GM18909 (cell line): ENCODE results near the gene C1QTNF9B.
"Not testable (repeated sequence)": the region's sequence is repeated elsewhere in the genome, so short reads cannot be mapped to it uniquely, and the experiment has no call there.

ENCODE experiments used
- ATAC-seq: cut with Tn5 transposase; IDR thresholded peaks from one replicate; pipeline ENCODE4 v1.9.1; 2021; ENCODE audit warnings: mild to moderate bottlenecking; ENCODE audit not compliant: unreplicated experiment, poor library complexity

C1QTNF9B gene

DNA sequence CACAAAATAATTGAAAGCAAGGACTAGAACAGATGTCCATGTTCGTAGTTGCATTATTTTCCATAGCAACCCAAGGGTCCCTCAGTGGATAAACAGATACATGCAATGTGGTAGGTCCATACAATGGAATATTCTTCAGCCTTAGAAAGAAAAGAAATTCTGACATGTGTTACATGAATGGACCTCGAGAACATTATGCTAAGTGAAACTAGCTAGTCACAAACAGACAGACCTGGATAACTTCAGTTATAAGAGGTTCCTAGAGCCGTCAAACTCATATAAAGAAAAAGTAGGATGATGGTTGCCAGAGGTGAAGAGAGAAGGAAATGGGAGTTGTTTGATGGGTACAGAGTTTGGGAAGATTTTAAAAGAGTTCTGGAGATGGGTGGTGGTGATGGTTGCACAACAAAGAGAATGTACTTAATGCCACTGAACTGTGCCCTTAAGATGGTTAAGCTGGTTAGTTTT, at the start of gene C1QTNF9B:
C1QTNF9B (minus strand) TSS at position 51 of the 468 bp plus-strand sequence.
- ATAC-seq, result not testable (repeated sequence)

DNA sequence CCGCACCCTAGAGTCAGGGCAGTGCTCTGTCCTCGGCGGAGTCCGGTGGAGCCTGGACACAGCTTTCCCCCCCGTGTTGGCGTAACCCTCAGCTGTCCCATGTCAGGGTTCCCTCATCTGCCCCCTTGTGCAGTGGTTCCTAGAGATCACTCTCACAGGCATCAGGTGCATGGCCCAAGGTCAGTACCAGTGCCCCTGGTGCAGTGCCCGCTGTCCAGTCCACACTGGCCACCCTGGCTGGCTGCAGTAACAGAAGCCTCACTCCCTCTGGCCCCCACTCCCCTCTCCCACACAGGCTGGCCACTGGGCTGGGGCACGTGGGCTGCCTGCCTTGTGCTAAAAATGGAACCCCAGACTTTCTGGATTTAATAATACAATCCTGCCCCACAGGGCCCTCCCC, 49.6 kb upstream of the C1QTNF9B start:
- no peak for ATAC-seq

DNA sequence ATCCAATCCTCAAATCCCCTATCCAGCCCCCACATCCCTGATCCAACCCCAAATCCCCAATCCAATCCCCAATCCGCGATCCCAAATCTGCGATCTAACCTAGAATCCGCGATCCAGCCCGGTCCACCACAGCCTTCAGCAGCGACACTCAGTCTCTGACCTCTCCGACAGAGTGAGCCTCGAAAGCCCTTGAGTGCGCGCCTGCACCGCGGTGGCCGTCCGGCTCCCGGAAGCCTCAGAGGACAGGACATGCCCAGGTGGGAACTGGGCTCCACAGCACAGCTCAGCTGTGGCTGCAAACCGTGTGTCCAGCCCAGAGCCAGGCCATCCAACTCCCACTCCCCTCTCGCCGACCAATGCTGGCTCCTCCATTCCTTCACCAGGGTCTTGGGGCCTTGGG, 48.8 kb upstream of the C1QTNF9B start:
- no peak for ATAC-seq

DNA sequence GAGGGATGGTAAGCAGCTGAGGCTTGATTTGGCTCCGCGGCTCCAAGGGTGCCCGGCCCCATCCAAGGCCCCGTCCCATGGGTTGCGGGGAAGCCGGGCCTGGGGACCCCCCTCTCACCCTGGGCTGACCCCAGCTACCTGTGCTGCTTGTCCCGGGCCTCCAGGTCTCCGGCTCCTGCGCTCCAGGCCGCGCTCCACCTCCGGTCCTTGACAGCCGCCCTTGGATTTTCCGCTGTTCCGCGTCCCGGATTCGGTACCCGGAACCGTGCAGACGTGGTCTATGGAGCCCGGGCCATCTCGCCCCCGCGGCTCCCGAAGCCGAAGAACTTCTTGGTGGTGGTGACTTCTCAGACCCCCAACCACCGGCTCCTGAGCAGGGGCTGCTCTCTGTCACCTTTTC, 48.3 kb upstream of the C1QTNF9B start:
- no peak for ATAC-seq

DNA sequence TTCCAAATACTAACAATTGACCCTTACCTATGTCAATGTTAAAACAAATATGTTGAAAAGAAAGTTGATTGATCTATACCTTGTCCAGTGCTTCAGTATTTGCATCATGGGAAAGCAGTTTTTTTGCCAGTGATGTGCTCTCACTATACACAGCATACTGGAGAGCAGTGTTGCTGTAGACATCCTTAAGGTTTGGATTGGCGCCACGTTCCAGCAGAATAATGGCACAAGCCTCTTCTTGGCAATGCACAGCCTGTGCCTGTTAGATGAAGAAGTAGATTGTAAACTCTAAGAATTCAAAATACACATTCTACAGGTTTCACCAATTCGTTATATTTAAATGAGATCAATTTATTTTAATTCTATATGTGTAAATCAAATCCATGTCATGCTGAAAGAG, 43.9 kb upstream of the C1QTNF9B start:
- no peak for ATAC-seq

DNA sequence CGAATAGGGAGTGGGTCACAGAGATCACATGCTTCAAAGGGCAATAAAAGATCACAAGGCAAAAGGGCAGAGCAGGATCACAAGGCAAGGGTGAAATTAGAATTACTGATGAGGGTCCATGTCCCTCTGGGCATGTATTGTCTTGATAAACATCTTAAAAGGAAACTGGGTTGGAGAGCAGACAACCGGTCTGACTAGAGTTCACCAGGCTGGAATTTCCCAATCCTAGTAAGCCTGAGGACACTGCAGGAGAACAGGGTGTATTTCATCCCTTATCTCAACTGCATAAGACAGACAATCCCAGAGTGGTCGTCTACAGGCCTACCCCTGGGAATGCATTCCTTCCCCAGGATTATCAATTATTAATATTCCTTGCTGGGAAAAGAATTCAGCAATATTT, 42.4 kb upstream of the C1QTNF9B start:
- ATAC-seq, result not testable (repeated sequence)

DNA sequence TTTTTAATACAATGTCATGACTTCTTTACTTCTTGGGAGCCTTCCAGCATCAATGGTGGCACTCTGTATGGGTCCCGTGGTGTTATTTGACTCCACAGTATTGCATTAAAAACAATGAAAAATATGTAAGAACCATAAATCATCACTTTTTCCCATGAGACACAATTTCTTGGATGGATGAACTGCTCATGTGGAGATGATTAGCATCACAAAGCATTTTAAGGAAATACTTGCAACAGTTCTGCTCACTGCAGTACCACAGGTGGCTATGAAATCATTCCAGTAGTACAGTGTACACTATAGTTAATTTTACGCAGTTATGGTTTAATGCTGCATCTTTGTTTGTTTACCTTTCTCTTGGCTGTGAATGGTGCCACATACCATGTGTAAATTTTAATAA, 37.2 kb upstream of the C1QTNF9B start:
- ATAC-seq, result no peak

DNA sequence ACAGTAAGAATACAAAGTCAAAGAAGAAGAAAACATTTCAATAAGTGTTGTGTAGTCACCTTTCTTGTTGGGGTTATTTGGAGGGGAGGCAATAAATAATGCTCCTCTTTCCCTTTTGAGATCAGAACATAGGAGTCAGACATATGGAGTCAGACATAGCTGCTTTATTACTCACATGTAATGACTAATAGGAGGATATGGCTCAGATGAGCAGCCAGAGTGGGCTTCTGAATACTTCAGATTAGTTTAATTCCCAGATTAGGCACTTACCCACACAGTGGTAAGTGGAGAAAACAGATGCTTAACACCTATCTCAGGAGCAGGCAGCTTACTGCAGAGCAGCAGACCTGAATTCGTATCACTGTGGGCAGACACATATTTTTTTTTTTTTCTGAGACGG, 31.7 kb upstream of the C1QTNF9B start:
- ATAC-seq, result no peak

DNA sequence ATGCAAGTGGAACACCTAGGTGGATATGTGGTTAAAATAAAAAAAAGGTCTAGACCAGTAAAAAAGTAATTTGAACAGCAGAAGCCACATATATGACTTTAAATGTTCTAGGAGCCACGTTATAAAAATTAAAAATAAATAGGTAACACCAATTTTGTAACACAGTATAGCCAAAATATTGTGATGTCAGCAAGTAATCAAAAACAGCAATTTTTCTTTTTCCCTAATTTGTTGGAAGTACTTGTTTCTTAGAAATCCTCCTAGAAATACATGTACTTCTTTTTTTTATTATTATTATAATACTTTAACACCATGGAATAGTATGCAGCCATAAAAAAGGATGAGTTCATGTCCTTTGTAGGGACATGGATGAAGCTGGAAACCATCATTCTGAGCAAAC, 25.7 kb upstream of the C1QTNF9B start:
- ATAC-seq, result no peak

DNA sequence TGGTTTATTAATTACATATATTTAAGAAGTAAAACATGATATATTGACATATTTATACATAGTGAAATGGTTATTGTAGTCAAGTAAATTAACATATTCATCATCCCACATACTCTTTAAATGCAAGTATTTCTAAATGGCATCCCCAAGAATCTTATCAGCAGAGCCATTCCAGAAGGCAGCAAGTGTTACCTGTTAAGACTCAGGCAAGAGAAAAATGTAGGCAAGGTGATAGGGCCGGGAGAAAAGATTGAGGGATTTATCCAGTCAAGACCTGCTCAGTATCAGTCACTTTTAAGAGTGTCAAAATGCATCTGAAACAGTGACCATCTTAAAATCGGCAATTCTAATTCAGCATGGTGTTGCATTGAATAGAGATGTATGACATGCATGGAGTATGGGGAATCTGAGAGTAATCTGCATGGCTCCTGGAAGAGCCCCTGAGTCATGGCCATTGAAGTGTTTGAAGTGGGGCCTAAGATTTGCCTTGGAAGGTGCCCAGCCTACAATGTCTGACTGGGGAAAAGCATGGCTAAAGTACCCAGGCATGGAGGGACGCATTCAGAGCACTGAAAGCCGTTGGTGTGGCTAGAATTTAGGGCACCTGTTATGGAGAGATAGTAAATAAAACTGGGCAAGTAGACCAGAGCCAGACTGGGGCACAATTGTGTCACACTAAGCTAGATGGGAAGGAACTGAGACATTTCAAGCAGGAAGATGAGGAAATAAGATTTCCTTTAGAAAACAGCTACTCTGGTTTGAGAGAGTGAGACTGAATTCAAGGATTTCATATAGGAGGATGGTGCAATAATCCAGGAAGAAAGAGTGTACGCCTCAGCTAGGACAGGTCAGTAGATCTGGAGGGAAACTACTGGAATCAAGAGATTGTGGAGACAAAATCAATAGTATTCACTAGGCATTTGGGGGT, 25.0 kb upstream of the C1QTNF9B start:
- ATAC-seq, result no peak

DNA sequence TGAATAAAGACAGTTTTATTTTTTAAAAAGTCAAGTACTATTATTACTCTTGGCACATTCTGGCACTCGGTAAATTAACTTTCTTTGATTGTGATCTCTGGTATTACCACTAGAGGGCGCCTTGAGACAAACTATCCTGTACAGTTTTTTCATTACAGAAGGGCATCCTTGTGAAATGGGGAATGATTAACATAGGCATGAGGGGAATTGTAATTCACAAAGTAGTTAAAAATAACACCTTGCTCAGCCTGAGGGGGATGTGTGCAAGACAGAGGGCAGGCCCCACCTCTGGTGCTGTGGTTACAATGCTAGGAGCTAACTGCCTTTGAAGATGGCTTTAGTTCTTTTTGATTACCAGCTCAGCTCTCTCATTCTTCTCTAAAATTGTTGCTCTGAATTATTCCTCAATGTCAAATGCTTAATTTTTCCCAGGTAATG, 24.2 kb upstream of the C1QTNF9B start:
- no peak for ATAC-seq

DNA sequence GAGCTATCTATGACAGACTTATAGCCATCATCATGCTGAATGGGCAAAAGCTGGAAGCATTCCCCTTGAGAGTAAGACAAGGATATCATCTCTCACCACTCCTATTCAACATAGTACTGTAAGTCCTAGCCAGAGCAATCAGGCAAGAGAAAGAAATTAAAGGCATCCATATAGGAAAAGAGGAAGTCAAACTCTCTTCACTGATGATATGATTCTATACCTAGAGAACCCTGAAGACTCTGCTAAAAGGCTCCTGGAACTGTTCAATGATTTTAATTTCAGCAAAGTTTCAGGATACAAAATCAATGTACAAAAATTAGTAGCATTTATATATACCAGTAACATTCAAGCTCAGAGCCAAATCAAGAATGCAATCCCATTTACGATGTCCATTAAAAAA, 21.7 kb upstream of the C1QTNF9B start:
- ATAC-seq, result no peak

DNA sequence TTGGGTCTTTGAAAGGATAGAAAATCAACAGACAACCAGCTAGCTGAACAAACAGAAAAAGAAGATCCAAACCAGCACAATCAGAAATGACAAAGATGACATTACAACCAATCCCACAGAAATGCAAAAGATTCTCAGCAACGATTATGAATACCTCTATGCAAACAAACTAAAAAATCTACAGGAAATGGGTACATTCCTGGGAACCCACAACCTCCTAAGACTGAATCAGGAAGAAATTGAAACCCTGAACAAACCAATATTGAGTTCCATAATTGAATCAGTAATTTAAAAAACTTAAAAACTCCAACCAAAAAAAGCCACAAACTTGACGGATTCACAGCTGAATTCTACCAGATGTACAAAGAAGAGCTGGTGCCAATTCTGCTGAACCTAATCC, 20.9 kb upstream of the C1QTNF9B start:
- no peak for ATAC-seq

DNA sequence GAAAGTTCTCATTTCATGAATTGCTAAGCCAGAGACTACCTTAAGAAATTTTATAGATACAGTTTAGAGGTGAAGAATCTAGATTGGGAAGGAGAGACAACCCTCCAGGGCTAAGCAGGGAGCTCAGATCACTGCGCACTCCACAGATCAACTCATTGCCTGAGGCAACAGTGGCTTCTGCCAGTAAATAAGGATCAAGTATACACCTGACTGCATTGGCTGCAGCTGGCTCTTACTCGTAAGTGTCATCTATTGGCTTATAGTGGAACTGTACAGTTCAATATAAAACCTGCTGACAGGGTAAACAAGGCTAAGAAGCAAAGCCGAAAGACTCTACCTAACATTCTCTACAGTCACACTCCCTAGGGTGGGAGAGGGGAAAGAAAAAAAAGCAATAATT, 18.0 kb upstream of the C1QTNF9B start:
- ATAC-seq, result no peak

DNA sequence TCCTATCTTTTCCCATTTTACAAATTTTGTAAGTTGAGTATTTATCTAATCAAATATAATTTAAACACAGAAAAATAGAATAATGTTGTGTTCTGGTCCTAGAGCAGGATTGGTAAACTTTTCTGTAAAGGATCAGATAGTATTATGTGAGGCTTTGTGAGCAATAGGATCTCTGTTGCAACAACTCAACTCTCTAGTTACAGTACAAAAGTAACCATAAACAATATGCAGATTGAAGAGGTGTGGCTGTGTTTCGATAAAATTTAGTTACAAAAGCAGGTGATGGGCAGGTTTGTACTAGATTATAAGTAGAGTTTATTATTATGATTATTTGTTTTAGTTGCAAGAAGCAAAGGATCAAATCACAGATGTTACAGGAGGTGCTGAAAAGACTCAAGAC, 15.2 kb upstream of the C1QTNF9B start:
- no peak for ATAC-seq

DNA sequence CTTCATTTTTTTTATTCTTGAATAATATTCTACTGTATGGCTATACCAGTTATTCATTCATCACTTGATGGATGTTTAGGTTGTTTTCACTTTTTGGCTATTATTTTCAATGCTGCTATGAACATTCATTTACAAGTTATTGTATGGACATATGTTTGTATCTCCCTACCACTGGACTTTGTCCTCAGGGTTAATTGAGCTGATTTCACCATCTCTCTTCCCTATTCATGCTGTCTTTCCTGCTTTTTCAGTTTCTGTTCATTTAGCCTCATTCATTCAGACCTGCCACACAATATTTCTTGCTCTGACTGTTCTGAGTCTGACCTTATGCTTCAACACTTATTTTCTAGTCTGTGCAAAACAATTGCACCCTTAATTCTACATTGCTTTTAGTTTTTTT, 12.3 kb upstream of the C1QTNF9B start:
- no peak for ATAC-seq

DNA sequence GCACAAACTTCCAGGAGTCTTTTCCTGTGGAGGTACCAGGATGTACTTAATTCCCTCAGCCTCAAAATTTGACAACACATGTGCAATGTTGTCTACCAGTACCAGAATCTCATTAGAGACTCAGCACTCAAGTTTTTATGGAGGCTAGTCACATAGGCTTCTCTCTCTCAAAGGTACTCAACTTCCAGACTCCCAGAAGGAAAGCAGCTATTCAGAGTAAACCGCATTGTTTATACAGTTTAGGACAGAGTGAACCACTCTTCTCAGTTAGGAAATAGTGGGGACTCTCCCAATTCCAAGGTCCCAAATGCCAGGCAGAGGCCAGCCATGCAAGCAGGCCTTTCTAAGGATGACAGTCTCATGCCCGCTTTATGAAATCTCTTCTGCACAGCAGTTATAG, 8.5 kb upstream of the C1QTNF9B start:
- ATAC-seq, result no peak

DNA sequence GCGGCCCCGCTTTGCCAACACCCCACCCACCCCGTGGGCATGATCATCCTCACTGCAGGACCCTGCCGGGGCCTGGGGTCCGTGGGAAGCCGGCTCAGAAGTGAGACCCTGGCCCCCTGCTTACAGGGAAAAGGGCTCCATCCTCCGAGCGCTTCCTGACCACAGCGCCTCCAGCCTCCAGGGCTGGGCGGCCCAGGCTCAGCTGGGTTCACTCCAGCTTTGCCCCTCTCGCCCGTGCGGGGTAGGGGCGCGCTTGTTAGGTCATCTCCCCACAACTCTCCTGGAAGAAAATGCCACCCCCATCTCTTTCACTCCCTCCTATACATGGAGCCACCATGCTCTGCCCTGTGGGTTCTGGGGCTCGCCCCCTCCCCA, 6.6 kb upstream of the C1QTNF9B start:
- ATAC-seq, result no peak

DNA sequence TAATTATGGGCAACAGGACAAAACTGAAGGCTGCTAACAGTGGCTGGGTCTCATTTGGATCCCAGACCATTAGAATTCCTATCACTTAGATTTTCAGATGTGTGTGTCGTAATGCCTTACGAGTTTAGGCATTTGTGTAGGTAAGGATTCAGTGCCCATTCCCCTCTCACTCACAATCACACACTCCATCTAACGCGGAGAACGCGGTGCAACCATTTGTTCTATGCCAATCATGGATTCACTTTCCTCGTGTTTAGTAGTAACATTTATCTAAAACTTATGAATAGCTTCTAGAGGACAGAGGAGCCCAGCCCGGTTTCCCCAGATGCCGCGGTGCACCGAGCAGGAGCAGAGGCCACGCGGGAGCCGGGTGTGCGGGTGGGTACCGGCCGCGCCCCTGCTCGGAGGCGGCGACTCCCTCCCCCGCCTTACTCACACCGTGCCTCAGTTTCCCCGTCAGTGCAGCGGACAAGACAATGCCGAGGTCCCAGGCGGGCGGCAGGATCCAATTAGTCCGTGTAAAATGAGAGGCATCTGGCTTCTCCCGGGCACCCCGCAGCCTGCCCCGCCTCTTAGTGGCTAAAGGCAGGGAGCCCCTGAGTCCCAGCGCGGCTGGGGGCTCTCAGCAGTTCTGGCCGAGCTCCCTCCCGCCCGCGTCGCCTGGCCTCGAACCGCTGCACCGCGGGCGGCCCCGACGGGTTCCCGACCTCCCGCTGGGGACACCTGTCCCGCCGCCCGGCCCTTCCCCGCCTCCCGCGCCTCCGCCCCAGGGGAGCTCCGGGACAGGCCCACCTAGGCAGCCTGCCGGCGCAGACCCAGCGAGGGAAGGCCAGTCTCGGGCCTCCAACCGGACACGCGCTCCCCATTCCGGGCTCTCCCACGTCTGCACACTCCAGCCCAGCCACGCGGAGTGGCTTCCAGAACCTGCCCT, 5.9 kb upstream of the C1QTNF9B start:
- no peak for ATAC-seq

DNA sequence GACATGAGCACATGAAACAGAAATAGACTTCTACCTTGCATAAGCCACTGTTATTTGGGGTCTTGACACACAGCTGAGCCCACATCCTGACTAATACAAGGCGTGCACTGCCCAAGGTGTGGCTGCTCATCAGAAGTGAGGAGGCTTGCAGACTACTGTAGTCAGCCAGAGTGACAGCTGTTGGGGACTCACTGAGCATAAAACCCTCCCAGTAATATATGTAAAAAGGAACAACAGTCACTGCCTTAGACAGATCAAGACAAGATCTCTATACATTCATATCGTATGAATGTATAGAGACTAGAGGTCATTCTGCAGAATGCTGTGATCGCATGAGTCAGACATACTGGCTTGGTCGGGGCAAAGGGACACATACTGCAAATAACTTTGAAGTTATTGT, 4.1 kb upstream of the C1QTNF9B start:
- no peak for ATAC-seq

DNA sequence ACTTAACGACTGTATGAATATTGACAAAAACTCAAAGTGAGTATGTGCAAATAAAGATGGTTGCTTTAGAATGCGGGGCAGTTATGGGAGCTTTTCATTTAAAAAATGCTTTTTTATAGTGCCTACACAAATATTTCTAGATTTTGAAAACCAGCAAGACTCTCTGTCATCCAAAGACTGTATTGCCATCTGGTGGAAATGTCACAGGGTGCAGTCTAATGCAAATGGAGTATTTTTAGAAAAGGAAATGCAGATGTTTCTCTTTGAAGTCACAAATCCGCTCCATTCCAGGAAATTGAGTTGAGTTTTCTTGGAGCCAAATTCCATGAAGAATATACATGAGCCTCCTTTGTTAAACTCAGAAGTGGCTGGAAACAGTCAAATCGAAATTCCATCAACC, 2.3 kb upstream of the C1QTNF9B start:
- ATAC-seq, result no peak
